Inflammatory macrophage treated with lipopolysaccharide for 1 hour (primary cell): ENCODE data around the gene CTBP2.
"Not testable (repeated sequence)": the region's sequence is repeated elsewhere in the genome, so short reads cannot be mapped to it uniquely, and the experiment has no call there.

Experiments
- DNase-seq, 2 donors: peaks; one replicate each; pipeline ENCODE4 v3.0.0-alpha.2; 2020 to 2022

CTBP2 gene

DNA sequence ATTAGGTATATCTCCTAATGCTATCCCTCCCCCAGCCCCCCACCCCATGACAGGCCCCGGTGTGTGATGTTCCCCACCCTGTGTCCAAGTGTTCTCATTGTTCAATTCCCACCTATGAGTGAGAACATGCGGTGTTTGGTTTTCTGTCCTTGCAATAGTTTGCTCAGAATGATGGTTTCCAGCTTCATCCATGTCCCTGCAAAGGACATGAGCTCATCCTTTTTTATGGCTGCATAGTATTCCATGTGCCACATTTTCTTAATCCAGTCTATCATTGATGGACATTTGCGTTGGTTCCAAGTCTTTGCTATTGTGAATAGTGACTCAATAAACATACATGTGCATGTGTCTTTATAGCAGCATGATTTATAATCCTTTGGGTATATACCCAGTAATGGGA lies 18.7 kb upstream of the CTBP2 start:
- DNase-seq, result not testable (repeated sequence)

DNA sequence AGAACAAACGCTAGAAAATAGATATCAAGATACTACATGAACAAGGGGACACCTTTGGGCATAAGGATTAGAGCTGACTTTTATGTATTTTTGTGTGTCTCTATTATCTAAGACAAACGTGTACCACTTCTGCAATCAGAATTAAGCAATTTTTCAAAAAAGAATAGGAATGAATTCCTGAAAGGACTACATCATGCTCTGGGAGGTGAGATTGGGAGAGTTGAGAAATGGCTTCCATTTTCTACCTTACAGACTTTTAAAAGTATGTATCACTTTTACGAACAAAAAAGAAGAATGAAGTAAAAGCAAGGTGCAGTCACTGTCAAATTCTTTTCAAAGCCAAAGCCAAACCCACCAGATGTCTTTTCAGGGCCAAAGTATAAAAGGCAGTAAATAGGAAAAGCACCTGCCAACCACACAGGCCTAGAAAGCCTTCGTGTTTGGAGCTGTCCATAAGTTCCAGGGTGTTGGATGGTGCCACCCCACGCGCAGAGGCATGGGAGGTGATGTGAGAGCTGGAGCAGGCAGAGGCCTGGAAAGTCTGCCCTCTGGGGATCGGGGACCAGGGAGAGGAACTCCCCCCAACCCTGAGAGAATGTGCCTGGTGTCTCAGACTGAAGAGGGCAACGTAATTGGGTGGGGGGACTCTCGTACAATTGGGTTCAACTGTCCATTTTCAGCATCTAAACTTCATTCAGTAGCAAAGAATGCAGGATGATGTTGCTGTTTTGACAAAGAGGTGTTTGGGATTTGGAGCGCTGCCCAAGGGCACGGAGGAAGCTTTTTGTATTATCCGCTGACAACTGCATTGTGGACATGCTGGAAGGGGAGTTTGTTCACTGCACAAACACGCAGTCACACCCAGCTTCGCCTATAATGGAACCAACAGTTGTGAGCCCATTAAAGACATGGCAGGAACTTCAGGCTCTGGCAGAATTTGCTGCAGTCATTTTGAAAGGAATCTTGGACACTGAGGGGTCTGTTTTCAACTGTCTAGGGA lies 17.6 kb upstream of the CTBP2 start:
- no peak for DNase-seq

DNA sequence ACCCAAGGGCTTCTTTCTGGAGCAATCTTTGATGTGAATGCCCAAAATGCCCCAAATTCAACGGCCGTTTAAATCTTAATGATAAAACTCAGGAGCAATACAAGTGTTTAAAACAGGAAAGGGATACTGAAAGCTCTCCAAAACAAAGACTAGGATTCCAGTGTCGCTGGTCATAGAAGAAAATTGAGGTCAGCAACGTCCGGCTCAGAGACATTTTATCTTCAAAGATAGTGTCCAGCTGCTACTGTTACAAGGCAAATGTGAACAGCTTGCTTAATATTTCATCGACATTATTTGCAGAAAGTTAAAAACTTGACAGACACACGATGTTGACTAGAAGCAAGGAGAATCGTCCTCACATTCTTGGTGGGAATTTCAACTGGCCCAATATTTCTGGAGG lies 15.4 kb upstream of the CTBP2 start:
- DNase-seq, result no peak

DNA sequence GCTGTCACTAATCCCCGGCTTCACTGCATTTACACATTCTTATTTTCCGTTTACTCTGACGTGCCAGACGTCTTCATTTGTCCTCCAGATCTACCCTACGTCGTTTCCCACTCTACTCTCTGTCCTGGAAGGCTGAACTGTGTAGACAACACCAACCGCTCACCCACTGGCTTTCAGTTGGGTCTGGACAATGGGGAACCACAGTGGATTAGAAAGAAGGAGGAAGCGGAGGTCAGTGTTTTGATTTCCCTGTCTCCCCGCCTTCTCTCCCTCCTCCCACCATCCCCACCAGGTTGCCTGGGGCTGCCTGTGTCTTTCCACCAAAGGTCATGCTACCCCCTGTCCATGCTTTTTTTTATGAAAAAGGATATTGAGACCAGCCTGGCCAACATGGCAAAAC lies 14.0 kb upstream of the CTBP2 start:
- DNase-seq, result no peak

DNA sequence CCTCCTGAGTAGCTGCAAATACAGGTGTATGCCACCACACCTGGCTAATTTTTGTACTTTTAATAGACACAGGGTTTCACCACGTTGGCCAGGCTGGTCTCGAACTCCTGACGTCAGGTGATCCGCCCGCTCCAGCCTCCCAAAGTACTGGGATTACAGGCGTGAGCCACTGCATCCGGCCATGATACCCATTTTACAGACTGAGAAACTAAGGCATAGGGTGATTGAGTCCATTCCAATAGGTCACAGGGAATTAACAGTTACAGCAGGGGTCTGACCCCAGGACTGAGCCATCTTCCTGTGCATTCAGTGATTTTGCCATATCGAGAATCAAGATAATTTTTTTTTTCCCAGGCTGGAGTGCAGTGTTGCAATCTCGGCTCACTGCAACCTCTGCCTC lies 12.3 kb upstream of the CTBP2 start:
- no peak for DNase-seq

DNA sequence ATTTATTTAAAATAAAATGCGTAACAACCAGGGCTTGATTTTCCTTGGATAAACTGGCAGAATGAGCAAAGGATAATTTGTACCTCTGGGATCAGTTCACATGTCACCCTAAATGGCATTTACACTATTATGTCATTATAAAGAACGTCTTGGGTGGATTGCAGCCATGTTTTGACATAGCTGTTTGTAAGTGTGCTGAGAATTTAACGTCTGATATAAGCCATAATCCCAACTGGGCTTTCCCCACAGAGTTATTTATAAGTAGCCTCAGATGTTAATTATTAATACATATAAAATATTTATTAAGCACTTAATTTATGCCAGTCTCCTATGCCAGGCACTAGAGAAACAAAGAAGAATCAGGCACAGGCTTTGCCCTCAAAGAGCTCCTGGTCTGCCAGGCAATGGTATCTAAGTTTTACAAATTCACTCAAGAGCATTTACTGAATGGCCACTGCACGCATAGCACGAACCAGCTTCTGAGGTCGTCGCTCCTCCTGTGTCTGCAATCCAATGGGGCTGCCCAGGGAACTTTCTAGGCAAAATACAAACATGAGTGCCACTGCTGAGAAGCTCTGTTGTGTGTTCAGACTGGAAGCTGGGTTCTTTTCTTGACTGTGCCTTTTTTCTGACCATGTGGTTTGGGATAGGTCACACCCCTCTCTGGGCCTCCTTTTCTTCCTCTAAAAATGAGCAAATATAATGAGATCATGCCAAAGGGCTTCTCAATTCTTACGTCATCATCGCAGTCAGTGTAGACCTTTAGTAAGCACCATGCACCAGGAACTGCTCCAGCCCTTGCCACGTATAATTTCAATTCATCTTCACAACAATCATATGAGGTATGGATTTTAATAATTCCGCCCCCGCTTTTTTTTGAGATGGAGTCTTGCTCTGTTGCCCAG lies 11.3 kb upstream of the CTBP2 start:
- peak; percentile 33 to 39 for DNase-seq

DNA sequence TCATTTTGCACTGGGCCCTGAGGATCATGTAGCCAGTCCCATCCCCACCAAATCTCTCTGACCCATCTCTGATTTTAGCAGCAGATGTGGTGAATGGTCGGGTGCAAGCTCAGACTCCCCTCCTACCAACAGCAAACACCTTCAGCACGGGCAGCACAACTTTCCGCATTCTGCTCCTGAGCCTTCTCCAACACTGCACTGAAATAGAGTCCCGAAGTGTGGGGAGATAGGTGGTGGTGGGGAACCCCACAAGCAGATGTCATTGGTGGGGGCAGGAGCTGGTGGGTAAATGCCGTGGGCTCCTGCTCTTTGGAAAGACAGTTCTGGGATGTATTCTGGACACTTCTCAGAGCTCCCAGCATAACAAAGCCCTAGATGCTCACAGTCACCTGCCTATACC lies 9.6 kb upstream of the CTBP2 start:
- DNase-seq, result no peak

DNA sequence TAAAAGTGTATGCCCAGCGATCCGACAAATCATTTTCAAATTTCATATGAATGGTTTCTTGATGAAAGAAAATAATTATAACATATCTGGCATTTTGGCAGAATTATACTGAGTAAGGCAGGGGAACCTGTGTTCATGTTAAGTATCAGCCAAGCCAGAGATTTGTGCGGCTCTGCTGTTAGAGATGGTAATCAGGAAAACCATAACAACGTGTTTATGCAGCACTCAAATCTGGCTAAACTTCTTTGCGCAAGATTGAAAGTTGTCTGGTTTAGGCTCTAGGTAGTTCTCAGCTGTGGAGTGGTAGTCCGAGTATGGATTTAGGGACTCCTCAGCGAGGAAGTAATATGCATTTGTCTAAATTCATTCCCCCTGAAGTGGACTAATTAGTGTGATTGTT lies 8.9 kb upstream of the CTBP2 start:
- no peak for DNase-seq

DNA sequence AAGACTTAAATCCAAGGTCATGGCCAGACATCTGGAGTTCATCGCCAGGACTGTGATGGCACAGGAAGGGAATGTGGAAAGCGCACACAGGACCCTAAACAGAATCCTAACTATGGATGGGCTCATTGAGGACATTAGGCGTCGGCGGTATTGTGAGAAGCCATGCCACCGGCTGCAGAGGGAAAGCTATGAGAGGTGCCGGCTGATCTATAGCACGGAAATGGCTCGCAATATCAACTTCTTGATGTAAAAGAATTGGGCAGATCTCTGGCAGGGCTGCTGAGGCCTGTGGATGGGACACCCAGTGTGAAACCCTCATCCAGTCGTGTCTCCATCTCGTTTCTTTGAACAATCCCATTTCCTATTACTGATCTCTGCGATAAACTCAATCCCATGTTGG lies 6.3 kb upstream of the CTBP2 start:
- no peak for DNase-seq

DNA sequence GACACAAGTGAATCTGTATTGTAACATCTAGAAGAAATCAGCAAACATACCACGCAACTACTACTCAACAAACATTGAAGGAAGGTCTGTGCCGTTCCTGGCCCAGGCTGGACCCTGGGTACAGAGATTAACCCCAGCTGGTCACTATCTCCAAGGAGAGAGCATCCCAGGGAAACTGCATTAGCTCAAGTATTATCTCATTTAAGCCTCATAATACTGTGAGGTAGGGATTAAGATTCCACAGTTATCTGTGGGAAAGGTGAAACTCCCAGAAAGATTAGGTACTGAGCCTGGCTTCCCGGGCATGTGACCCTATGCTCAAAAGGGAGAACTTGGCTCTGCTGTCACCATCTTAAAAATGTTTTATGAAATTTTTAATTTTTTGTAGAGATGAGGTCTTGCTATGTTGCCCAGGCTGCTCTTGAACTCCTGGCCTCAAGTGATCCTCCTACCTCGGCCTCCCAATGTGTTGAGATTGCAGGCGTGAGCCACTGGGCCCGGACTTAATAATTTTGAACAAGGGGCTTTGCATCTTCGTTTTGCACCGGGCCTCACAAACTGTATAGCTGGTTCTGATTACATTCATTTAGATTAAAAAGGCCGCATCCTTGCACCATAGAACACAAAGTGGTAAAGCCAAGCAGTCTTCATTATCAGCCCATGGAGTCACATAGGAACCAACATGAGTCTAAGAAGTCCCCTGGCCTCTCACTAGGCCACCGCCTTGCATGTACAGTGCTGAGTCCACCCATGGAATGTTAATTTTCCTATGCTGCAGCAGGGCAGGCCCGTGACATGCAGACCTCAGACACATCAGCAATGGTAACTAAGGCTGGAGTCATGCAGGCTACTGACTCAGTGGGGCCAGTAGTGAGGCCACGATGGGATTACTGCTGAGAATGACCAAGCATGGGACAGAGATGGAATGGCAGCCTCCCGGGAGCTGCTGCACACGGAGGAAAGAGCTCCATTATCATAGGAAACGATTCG lies 5.5 kb upstream of the CTBP2 start:
- DNase-seq, result no peak

DNA sequence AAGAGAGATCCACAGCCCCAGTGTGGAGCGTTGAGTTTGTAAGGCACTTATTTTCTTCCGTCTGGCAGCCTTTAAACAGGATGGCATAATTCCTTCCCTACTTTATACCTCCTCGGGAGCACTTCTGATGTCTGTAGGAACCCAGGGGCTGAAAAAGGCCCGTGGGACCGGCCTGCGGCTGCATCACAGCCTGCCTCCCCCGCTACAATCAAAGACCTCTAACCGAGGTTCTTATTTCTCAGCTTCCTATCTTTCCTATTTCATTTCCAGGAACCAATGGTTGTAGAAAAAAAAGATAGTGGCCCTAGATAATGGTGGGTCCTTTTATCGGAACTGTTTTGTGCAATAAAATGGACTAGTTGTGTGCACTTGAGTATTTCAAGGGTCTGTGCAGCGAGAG lies 4.1 kb upstream of the CTBP2 start:
- no peak for DNase-seq

DNA sequence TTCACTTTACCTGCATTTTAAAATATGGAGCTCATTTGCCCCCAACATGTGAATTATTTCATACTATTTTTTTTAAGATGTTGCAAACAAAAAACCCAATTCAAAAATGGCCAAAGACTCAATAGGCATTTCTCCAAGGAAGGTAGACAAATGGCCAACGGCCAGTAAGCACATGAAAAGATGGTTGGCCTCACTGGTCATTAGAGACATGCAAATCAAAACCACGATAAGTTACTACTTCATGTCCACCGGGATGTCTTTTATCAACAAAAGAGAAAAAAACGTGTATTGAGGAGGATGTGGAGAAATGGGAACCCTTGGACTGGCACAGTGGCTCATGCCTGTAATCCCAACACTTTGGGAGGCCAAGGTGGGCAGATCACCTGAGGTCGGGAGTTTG lies 3.4 kb upstream of the CTBP2 start:
- no peak for DNase-seq

DNA sequence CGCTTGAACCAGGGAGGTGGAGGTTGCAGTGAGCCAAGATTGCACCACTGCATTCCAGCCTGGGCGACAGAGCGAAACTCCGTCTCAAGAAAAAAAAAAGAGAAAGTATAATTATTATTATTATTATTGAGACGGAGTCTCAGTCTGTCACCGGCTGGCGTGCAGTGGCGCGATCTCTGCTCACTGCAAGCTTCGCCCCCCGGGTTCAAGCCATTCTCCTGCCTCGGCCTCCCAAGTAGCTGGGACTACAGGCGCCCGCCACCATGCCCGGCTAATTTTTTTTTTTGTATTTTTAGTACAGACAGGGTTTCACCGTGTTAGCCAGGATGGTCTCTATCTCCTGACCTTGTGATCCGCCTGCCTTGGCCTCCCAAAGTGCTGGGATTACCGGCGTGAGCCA lies 2.9 kb upstream of the CTBP2 start:
- DNase-seq, result not testable (repeated sequence)

DNA sequence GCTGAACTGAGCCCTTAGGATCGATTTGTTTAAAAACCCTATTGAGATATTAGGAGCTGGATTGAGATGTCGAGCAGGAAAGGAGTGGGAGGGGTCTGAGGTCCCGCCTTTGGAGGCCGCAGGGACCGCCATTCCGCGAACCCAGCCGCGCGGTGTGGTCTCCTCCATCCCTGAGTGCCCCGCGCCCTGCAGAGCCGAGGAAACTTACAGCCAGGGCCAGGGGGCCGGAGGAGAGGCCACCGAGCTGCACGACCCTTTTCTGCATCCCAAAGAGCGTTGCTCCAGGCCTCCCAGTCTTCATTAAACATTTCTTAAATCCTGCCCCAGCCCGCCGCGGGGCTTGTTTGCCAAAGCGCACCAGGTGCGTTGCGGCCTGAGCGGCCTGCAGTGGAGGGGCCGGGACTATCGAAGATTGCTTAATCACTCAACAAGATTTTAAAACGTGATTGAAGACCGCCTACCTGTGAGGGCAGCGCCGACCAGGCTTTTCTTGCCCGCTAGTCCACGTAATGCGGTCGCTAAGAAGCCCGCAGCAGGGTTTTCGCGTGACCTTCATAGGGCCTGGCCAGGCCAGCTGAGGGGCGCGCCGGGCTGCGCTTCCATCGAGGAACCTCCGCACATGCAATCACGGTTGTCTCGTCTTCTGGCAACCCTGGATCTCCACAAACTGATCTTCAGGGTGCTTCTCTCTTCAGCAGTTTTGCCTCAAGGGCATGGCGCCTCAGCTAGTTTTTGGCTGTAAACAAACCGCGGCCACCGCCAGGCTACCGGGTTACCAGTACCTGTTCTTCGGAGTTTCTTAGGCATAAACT lies 2.0 kb upstream of the CTBP2 start:
- no peak for DNase-seq

DNA sequence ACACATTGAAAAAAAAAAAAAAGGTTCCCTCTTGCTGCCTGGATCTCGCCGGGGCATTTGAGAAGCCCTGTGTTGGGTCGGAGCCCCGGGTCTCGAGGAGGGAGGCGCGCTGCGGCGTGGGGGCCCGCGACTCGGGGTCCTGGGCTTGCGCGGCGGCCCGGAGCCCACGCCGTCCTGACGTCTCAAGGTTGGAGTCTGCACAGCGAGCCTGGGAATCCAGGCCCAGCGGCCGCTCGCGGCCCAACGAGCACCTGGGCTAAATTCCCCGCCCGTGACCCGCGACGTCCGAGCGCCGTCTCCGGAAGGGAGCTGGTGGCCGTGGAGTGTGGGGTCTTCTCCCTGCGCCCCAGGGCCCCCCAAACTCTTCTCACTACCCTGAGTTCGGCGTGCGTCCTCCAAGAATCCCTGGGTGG lies 1.4 kb upstream of the CTBP2 start:
- DNase-seq, result no peak

DNA sequence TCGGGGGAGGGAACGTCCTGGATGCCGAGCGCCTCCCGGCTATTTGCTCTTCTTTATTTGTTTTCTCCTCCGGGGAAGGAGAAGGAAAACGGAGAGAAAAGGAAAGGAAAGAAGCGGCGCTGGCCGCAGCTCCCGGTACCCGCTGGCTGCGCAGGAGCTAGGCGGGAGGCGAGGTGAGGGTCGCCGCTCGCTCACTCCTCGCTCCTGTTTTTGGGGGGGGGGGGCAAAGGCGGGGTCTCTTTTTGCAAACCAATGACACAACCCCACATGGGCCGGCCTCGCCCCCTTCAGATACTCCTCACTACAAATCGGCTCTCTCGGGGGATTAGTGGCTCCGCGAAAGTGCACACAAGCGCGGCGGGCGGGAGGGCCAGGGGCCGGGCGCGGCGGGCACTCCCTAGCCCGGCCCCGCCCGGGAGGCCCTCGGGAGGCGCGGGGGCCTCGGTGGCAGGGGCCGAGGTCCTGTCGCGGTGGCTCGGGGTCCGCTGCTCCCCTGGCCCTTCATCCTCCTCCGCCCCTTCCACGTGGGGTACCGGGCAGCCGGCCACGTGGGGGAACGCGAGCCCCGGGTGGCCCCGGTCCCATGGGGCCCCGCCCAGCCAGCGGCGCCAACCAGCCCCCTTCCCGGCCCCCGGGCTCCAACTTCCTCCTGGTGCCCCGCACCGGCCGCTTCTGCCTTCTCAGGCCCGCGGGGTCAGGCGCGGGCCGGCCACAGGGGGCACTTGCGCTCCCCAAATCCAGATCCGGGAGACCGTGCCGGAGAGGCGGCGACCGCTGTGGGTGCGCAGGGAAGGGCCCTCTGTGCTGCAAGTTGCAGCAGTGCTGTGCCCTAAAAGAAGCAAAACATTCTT lies 718 bp upstream of the CTBP2 start:
- peak; percentile 80 to 84 for DNase-seq

DNA sequence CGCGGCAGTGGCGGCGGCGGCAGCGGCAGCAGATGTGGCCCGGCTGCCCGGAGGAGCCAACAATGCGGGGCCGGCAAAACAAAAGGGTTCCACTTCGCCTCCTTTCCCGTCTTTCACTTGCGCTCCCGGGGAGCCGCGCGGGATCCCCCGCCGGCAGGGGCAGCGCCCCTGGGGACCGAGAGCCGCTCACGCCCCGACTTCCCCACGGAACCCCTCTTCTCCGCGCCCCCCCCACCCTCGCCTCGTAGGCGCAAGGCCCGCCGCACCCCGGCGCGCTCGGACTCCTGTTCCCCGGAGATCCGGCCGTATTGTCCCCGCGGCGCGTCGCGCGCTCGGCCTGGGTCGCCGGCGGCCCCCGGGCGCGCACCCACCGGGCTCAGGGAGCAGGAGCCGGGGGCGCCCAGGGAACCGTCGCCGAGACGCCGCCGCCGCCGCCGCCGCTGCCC lies 854 bp downstream of the CTBP2 start:
- no peak for DNase-seq

DNA sequence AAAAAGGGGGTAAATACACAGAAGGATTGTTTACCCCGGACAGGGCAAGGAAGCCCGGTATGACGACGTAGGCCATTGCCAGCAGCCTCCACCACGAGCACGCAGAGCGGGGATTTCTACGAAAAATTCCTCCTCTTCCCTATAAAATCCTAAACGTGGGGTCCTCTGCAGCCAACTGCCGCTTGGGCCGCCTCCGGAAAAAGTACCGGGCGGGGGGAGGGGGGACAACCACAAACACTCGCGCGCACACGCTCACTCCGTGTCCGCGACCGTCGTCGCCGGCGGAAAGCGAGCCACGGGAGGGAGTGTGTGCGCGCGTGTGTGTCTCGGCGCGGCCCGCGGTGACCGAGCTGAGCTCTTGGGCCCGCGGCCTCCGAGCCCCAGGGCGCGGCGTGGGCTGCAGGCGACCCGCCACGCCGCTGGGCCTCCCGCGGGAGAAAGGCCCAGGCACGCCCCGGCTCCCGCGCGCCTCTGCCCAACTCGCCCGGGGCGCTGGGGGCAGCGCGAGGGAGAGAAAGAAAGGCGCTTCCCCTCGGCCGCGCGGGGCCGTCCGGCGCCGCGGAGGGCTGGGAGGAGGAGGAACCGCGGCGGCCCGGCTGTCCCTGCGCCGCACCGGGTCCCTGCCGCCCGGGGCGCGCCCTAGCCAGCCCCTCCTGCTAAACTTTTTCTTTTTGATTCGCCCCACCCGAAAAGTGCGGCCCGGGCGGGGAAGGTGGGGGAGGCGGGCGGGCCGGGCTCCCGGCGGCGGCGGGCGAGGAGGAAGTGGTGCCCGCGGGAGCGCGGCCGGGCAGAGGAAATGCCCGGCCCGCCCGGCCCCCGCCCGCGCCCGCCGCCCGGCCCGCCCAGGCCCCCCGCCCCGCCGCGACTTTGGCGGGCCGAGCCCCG lies 1.5 kb downstream of the CTBP2 start:
- peak; percentile 54 to 76 for DNase-seq

DNA sequence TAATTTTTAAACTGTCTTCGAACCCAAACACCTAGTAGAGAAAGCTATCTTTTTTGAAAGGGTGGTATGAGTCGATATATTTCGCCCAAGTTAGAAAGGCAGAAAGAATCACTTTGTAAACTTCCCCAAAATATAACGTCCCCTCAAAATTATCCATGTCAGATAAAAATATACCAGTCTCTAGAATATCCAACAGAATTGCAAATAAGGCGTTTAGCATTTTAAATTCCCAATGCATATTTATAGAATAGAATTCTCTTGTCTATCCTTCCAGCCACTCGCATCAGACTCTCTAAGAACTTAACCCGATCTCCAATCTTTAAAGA lies 2.1 kb downstream of the CTBP2 start:
- no peak for DNase-seq

DNA sequence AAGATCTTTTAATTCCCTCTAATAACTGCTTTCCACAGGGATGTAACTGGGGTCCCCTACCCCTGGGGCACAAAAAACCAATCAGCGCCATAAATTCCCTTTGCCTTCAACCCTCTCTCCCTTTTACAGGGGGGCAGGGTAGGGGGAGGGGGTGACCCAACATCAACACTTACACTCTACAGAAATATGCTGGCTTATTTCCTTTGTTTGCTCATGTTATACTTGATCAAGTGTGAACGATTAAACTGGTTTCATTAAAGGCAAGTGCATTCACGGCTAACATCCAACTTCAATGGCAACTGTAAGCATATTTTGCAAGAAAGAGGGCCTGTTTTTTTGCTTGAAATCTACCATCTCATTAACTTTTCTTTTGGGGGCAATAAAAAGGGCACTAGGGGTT lies 2.9 kb downstream of the CTBP2 start:
- DNase-seq, result no peak
